ENCODE results near the gene VIL1.

GRCh38 chr2:218401890-218402289 lies 17.0 kb upstream of the VIL1 start:
- no peak for TF ChIP-seq MXI1 (conservative IDR thresholded peaks at IDR 0.05; ENCODE audit: poor library complexity, severe bottlenecking)
- no peak for TF ChIP-seq CTCF (IDR thresholded peaks at IDR 0.05; ENCODE audit: poor library complexity, severe bottlenecking)
